Endodermal cell (in vitro differentiated cells): ENCODE measurements around the gene PLEKHG4B. TPM values are rescaled to one million over a fixed set of nuclear protein-coding genes. Genes with fewer than 3 reads are reported as not detected.

Experiments used
- DNase-seq: peaks from one replicate; pipeline ENCODE4 v3.0.0-alpha.2; 2017
- H3K27ac ChIP-seq: 2 replicates; pipeline ENCODE4 v1.5.1; 2013; ENCODE audit warnings: mild to moderate bottlenecking, low read depth, low read length, moderate library complexity
- H3K27me3 ChIP-seq: 2 replicates; pipeline ENCODE4 v1.6.1; 2013; ENCODE audit warnings: mild to moderate bottlenecking, low read length, moderate library complexity; ENCODE audit not compliant: insufficient read depth, control insufficient read depth, poor library complexity, severe bottlenecking
- H3K36me3 ChIP-seq: 2 replicates; pipeline ENCODE4 v1.7.0; 2013; ENCODE audit warnings: mild to moderate bottlenecking, low read length, moderate library complexity; ENCODE audit not compliant: control insufficient read depth, insufficient read depth
- H3K4me1 ChIP-seq: one replicate; pipeline ENCODE4 v1.7.0; 2013; ENCODE audit warnings: low read length; ENCODE audit not compliant: control insufficient read depth, insufficient read depth
- H3K4me3 ChIP-seq: 2 replicates; pipeline ENCODE4 v1.5.1; 2013; ENCODE audit warnings: mild to moderate bottlenecking, low read length, moderate library complexity
- H3K9ac ChIP-seq: 2 replicates; pipeline ENCODE4 v1.6.1; 2013; ENCODE audit warnings: mild to moderate bottlenecking, low read length, moderate library complexity; ENCODE audit not compliant: poor library complexity, severe bottlenecking; ENCODE audit errors: extremely low read depth
- H3K9me3 ChIP-seq: 2 replicates; pipeline ENCODE4 v1.6.1; 2013; ENCODE audit warnings: mild to moderate bottlenecking, low read length, moderate library complexity; ENCODE audit not compliant: control insufficient read depth
- H3K27ac Mint-ChIP-seq: 2 replicates; pipeline ENCODE4 v1.8.0; 2020; ENCODE audit warnings: mixed read lengths
- H3K27me3 Mint-ChIP-seq: 2 replicates; pipeline ENCODE4 v1.8.0; 2021; ENCODE audit warnings: mild to moderate bottlenecking, mixed read lengths; ENCODE audit not compliant: insufficient read depth
- H3K36me3 Mint-ChIP-seq: 2 replicates; pipeline ENCODE4 v1.8.0; 2020; ENCODE audit warnings: low read depth, mixed read lengths
- H3K4me1 Mint-ChIP-seq: 2 replicates; pipeline ENCODE4 v1.8.0; 2020; ENCODE audit warnings: mixed read lengths
- H3K4me3 Mint-ChIP-seq: 2 replicates; pipeline ENCODE4 v1.8.0; 2020; ENCODE audit warnings: mild to moderate bottlenecking, moderate library complexity, mixed read lengths
- H3K9me3 Mint-ChIP-seq: 2 replicates; pipeline ENCODE4 v1.8.0; 2020; ENCODE audit warnings: mild to moderate bottlenecking, mixed read lengths
- WGBS, 2 experiments: methylation state at CpG; one replicate each; pipeline versions ENCODE4 v1.1.5 to v1.1.7; 2013; ENCODE audit warnings: missing lambda C conversion rate in 2 of 2, mixed read lengths in 1 of 2; ENCODE audit not compliant: insufficient coverage in 1 of 2, insufficient read length in 1 of 2; 5-methylcytosine and 5-hydroxymethylcytosine counted together
- total RNA-seq, 2 donors: library from RNA; stranded (reverse); fragmentation: NEBNext Ultra II Directional in 1 of 2; extraction: Animal tissue kit (Norgen Biotek cat#: 25700) in 1 of 2; gene quantifications; 2 replicates in 1 of 2; 3 replicates in 1 of 2; pipeline ENCODE4 v1.2.1, GENCODE V29; 2021
- TF ChIP-seq, protein P1 (sequence below): fragments of 200-600 bp; sonication (generic); conservative IDR thresholded peaks from 2 replicates; pipeline ENCODE4 v1.5.0; 2021; ENCODE audit warnings: antibody characterized with exemption, mild to moderate bottlenecking

Gene PLEKHG4B
- total RNA-seq, 2 donors from 2014 or later: 16.3 to 22.8 TPM

DNA sequence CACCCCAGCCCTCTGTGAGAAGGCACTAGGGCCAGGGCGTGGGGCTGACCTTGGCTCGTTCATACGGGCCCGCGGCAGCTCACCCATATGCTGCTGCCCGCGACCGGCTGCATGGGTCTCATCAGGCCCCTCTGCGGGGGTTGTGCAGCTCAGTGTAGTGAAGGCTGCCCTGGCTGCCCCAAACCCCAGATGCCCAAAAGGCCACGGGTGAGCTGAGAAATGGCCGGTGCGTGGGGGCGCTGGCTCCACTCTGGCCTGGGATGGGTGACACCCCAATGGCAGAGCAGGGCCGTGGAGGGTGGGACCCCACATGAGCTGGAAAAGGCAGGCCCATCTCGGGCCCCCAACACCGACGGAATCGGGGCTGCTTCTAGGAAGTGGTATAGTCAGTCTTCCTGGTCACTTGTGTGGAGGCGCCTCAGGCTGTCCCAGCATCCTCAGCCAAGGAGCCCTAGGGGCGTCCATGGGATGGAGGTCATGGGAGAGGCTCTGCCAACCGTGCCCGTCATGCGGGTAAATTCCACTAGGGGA is 79.9 kb downstream of the PLEKHG4B start:
- no peak overlapping the region for H3K27ac Mint-ChIP-seq
- peaks cover 4% of the 10 kb centered on the region for H3K36me3 Mint-ChIP-seq
- Histone ChIP-seq H3K27me3 (no peaks in the 10 kb centered on the region), H3K4me3 (no peak overlapping the region), H3K4me1 (peaks cover 3% of the 10 kb centered on the region), H3K9ac (no peak overlapping the region), H3K9me3 (no peaks in the 10 kb centered on the region), H3K36me3 (no peaks in the 10 kb centered on the region), H3K27ac (no peak overlapping the region)
- H3K4me1 Mint-ChIP-seq: peaks cover 7% of the 10 kb centered on the region
- no peak overlapping the region for H3K4me3 Mint-ChIP-seq
- DNase-seq: no peak
- H3K27me3 Mint-ChIP-seq: no peaks in the 10 kb centered on the region
- TF ChIP-seq, protein P1, sequence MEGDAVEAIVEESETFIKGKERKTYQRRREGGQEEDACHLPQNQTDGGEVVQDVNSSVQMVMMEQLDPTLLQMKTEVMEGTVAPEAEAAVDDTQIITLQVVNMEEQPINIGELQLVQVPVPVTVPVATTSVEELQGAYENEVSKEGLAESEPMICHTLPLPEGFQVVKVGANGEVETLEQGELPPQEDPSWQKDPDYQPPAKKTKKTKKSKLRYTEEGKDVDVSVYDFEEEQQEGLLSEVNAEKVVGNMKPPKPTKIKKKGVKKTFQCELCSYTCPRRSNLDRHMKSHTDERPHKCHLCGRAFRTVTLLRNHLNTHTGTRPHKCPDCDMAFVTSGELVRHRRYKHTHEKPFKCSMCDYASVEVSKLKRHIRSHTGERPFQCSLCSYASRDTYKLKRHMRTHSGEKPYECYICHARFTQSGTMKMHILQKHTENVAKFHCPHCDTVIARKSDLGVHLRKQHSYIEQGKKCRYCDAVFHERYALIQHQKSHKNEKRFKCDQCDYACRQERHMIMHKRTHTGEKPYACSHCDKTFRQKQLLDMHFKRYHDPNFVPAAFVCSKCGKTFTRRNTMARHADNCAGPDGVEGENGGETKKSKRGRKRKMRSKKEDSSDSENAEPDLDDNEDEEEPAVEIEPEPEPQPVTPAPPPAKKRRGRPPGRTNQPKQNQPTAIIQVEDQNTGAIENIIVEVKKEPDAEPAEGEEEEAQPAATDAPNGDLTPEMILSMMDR: no peak
- WGBS, 2 experiments: 88 to 90% methylated on average over 17 to 23 of the region's 23 CpGs
- no peaks in the 10 kb centered on the region for H3K9me3 Mint-ChIP-seq

DNA sequence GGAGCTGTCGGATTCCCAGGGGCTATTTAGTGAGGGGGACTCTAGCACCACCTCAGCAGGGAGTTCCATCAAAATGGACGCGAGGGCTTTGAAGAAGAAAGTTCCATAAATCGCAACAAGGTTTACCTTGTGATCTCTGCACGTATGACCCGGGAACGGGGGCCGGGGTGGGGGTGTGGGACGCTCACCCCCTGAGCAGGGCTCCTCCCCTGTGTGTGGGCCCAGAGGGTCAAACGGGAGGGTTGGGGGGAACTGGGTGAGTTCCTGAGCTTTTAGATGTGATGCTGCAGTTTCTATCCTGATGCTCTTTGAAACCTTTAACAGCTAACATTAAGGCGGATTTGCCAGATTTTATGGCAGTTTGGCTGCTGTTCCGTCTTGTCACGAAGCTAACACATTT is 80.5 kb downstream of the PLEKHG4B start:
- no peaks in the 10 kb centered on the region for H3K36me3 ChIP-seq
- Mint-ChIP-seq H3K36me3 (peaks cover 4% of the 10 kb centered on the region), H3K9me3 (no peaks in the 10 kb centered on the region), H3K4me3 (no peak overlapping the region), H3K4me1 (peaks cover 7% of the 10 kb centered on the region), H3K27ac (no peak overlapping the region), H3K27me3 (no peaks in the 10 kb centered on the region)
- H3K27ac ChIP-seq: no peak overlapping the region
- peaks cover 3% of the 10 kb centered on the region for H3K4me1 ChIP-seq
- no peaks in the 10 kb centered on the region for H3K9me3 ChIP-seq
- H3K9ac ChIP-seq: no peak overlapping the region
- TF ChIP-seq, protein P1: no peak
- no peak overlapping the region for H3K4me3 ChIP-seq
- no peaks in the 10 kb centered on the region for H3K27me3 ChIP-seq
- no peak for DNase-seq
- 88 to 92% methylated on average over 10 to 13 of the region's 13 CpGs for WGBS, 2 experiments

DNA sequence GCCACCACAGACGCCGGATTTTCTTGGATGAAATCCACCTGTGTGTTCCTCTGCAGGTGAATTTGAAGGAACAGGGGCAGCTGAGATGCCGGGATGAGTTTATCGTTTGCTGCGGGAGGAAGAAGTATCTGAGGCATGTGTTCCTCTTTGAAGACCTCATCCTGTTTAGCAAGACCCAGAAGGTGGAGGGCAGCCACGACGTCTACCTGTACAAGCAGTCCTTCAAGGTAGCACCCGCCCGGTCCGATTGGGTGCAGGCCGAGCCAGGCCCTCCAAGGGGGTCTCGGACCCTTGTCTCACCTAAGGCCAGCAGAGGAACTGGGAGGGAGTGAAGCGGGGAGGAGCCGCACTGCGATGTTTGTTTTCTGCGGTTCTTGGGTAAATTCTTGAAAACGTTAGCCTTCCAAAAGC is 80.9 kb downstream of the PLEKHG4B start:
- Histone ChIP-seq H3K9me3 (no peaks in the 10 kb centered on the region), H3K4me1 (peaks cover 3% of the 10 kb centered on the region), H3K9ac (no peak overlapping the region), H3K27me3 (no peaks in the 10 kb centered on the region), H3K36me3 (no peaks in the 10 kb centered on the region), H3K27ac (no peak overlapping the region), H3K4me3 (no peak overlapping the region)
- Mint-ChIP-seq H3K36me3 (peaks cover 4% of the 10 kb centered on the region), H3K4me1 (peaks cover 7% of the 10 kb centered on the region), H3K27ac (no peak overlapping the region), H3K27me3 (no peaks in the 10 kb centered on the region), H3K4me3 (no peak overlapping the region), H3K9me3 (no peaks in the 10 kb centered on the region)
- DNase-seq: no peak
- TF ChIP-seq, protein P1: no peak
- WGBS, 2 experiments: 69 to 82% methylated on average over 4 to 17 of the region's 17 CpGs
